Measurements from ENCODE around the gene CD6.

GRCh38 chr11:60942219-60942618 is 29.3 kb upstream of the CD6 start:
- TF ChIP-seq, protein P1, sequence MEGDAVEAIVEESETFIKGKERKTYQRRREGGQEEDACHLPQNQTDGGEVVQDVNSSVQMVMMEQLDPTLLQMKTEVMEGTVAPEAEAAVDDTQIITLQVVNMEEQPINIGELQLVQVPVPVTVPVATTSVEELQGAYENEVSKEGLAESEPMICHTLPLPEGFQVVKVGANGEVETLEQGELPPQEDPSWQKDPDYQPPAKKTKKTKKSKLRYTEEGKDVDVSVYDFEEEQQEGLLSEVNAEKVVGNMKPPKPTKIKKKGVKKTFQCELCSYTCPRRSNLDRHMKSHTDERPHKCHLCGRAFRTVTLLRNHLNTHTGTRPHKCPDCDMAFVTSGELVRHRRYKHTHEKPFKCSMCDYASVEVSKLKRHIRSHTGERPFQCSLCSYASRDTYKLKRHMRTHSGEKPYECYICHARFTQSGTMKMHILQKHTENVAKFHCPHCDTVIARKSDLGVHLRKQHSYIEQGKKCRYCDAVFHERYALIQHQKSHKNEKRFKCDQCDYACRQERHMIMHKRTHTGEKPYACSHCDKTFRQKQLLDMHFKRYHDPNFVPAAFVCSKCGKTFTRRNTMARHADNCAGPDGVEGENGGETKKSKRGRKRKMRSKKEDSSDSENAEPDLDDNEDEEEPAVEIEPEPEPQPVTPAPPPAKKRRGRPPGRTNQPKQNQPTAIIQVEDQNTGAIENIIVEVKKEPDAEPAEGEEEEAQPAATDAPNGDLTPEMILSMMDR (IDR thresholded peaks at IDR 0.05) = no peak
- no peak for TF ChIP-seq POLR2AphosphoS5 (IDR thresholded peaks at IDR 0.05)

Measured in breast epithelium (tissue), 3 donors.